Stimulated activated CD8-positive, alpha-beta memory T cell treated with anti-CD3 and anti-CD28 coated beads, Interleukin-12 subunit alpha, Interleukin-12 subunit beta, amount 100 ng/mL, for 4 hours (primary cell): ENCODE results near the gene SEPTIN5.
"Not testable (repeated sequence)": the region's sequence is repeated elsewhere in the genome, so short reads cannot be mapped to it uniquely, and the experiment has no call there.

ENCODE experiments used
- DNase-seq: peaks from one replicate; pipeline ENCODE4 v3.0.0-alpha.2; 2020; ENCODE audit warnings: low read depth

The SEPTIN5 gene

GRCh38 chr22:19720150-19720827 is 6.0 kb downstream of the SEPTIN5 start:
- DNase-seq, result no peak

GRCh38 chr22:19720999-19721329 is 6.7 kb downstream of the SEPTIN5 start:
- DNase-seq, result no peak

- DNase-seq, result no peak
Observed at GRCh38 chr22:19721330-19722177, 7.3 kb downstream of the SEPTIN5 start.

GRCh38 chr22:19722178-19722981 is 8.1 kb downstream of the SEPTIN5 start:
- no peak for DNase-seq

- no peak for DNase-seq
Observed at GRCh38 chr22:19722982-19723231, 8.6 kb downstream of the SEPTIN5 start.

- DNase-seq, result no peak
Observed at GRCh38 chr22:19723232-19723982, 9.1 kb downstream of the SEPTIN5 start, which contains the start of gene GP1BB. GP1BB (plus strand) TSS chr22:19723539; CDS start chr22:19723570, 31 bp downstream.

GRCh38 chr22:19723983-19724827 is 9.9 kb downstream of the SEPTIN5 start:
- no peak for DNase-seq

GRCh38 chr22:19724927-19725661 is 10.8 kb downstream of the SEPTIN5 start:
- DNase-seq, result no peak

- DNase-seq, result not testable (repeated sequence)
Observed at GRCh38 chr22:19726064-19726788, 11.9 kb downstream of the SEPTIN5 start.

- DNase-seq, result no peak
Observed at GRCh38 chr22:19727310-19728150, 13.2 kb downstream of the SEPTIN5 start.

- no peak for DNase-seq
Observed at GRCh38 chr22:19728271-19728670, 14.0 kb downstream of the SEPTIN5 start.

- no peak for DNase-seq
Observed at GRCh38 chr22:19728836-19729235, 14.5 kb downstream of the SEPTIN5 start.

- no peak for DNase-seq
Observed at GRCh38 chr22:19729507-19729906, 15.2 kb downstream of the SEPTIN5 start.

- no peak for DNase-seq
Observed at GRCh38 chr22:19730198-19730597, 15.9 kb downstream of the SEPTIN5 start.

GRCh38 chr22:19730655-19731360 is 16.5 kb downstream of the SEPTIN5 start:
- DNase-seq, result peak; percentile 73

- DNase-seq, result no peak
Observed at GRCh38 chr22:19731361-19732135, 17.2 kb downstream of the SEPTIN5 start.

GRCh38 chr22:19732403-19733113 is 18.3 kb downstream of the SEPTIN5 start:
- no peak for DNase-seq
